Activated naive CD4-positive, alpha-beta T cell treated with anti-CD3 and anti-CD28 coated beads, Interleukin-2, amount 50 U/mL, for 24 hours (primary cell): ENCODE data around the gene GHRHR.

ENCODE experiments used
- H3K27ac Mint-ChIP-seq: one replicate; pipeline ENCODE4 v1.8.0; 2021; ENCODE audit warnings: mild to moderate bottlenecking, mixed read lengths
- H3K27me3 Mint-ChIP-seq: one replicate; pipeline ENCODE4 v1.8.0; 2021; ENCODE audit warnings: mixed read lengths
- H3K36me3 Mint-ChIP-seq: one replicate; pipeline ENCODE4 v1.8.0; 2021; ENCODE audit warnings: mixed read lengths
- H3K4me1 Mint-ChIP-seq: one replicate; pipeline ENCODE4 v1.8.0; 2021; ENCODE audit warnings: mixed read lengths
- H3K4me3 Mint-ChIP-seq: one replicate; pipeline ENCODE4 v1.8.0; 2021; ENCODE audit warnings: mild to moderate bottlenecking, mixed read lengths
- H3K9me3 Mint-ChIP-seq: one replicate; pipeline ENCODE4 v1.8.0; 2021; ENCODE audit warnings: mixed read lengths

Gene GHRHR

DNA sequence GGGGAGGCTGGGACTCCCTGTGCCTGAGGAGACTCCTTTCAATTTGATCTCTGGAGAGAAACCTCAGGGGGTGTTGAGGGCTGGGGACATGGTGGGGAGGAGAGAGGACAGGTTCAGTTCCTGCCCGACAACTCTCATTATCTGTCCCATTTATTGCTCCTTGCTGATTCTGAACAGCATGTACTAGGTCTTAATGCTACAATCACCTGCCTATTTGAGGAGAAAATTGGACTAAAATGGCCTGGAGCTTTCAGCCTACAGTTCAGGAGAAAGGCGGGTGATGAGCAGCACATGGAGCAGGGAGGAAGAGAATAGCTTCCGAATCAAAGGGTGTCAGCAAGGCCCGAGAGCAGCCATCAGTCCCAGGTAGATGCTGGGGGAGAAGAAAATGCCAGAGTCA lies 58.4 kb downstream of the GHRHR start:
- Mint-ChIP-seq H3K36me3 (no peaks in the 10 kb centered on the region), H3K27me3 (no peaks in the 10 kb centered on the region), H3K4me1 (peaks cover 10% of the 10 kb centered on the region), H3K9me3 (no peaks in the 10 kb centered on the region), H3K27ac (no peak overlapping the region), H3K4me3 (no peak overlapping the region)

DNA sequence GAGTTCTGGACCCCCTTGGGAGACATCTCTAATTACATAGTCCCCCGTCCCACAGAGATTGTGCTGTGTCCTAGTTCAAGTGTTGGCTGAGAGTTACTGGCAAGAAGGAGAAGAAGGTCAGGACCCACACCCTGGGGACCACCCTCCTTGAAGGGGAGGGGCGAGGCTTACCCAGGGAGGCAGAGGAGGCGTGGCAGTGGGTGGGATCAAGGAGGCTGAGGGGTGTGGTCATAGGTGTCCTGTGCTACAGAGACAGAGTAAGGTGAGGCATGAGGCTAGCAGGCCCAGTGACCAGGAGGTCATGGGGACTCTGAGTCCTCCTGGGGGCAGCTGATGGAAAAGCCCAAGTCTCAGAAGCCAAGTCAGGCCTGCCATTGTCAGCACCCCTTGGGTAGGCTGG lies 59.0 kb downstream of the GHRHR start:
- Mint-ChIP-seq H3K9me3 (no peaks in the 10 kb centered on the region), H3K36me3 (no peaks in the 10 kb centered on the region), H3K4me1 (peaks cover 10% of the 10 kb centered on the region), H3K27ac (no peak overlapping the region), H3K27me3 (no peaks in the 10 kb centered on the region), H3K4me3 (no peak overlapping the region)

DNA sequence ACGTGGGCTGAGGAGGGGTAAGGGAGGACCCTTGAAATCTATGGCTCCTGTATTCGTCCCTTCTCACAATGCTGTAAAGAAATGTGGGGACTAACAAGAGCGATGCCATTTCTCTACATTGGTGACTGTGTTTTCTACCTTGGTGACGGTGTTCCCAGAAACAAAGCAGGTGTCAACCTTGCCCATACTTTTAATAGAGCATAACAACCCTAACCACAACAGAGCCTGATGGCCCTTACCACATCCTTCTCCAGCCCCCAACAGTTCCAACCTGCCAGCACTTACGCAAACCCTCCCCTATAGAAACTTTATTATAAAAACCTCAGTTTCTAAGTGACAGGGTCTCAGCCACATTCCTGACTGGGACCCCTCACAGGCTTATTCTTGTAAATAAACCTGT lies 60.1 kb downstream of the GHRHR start:
- no peak overlapping the region for H3K27ac Mint-ChIP-seq

DNA sequence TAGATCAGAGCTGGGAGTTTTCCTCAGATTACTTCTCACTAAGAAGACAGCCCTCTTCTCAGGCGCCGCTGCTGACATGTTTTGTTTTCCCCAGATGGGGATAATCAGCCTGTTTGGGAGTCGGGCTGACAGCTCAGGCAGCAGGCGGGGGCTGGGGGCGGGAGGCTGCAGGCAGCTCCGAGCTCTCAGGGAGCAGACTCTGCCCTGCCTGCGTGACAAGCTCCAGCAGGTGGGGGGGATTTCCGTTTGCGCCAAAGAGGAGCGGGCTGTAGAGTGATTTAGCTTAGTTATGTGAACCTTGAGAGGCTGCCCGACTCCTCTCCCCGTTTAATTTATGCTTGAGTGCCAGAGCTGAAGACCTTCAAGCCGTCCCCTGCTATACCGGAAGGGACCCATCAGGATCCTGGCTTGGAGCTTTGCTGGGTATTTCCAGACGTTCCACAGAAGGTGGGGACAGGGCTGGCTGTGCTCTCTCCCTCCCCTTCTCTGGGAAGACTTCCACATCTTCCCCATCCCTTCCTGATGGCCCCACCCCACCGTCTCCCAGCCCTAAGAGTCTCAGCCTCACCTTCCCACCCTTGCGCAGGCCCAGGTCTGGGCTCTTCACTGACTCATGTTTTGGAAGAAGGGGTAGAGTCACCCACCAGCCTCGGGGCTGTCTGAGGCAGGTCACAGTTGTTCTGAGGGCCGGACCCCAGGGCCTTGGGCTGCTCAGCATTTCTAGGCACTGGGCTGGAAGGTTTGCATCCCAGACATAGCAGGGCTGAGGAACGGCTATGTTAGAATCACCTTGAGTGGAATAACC lies 63.6 kb downstream of the GHRHR start:
- H3K27me3 Mint-ChIP-seq: no peaks in the 10 kb centered on the region
- H3K36me3 Mint-ChIP-seq: no peaks in the 10 kb centered on the region
- H3K4me3 Mint-ChIP-seq: no peak overlapping the region
- no peak overlapping the region for H3K27ac Mint-ChIP-seq
- H3K9me3 Mint-ChIP-seq: no peaks in the 10 kb centered on the region
- peaks cover 10% of the 10 kb centered on the region for H3K4me1 Mint-ChIP-seq

More for the DNA sequence above, 60.1 kb downstream of the GHRHR start:
- Mint-ChIP-seq H3K36me3 (no peaks in the 10 kb centered on the region), H3K4me1 (peaks cover 10% of the 10 kb centered on the region), H3K9me3 (no peaks in the 10 kb centered on the region), H3K27me3 (no peaks in the 10 kb centered on the region), H3K4me3 (no peak overlapping the region)

DNA sequence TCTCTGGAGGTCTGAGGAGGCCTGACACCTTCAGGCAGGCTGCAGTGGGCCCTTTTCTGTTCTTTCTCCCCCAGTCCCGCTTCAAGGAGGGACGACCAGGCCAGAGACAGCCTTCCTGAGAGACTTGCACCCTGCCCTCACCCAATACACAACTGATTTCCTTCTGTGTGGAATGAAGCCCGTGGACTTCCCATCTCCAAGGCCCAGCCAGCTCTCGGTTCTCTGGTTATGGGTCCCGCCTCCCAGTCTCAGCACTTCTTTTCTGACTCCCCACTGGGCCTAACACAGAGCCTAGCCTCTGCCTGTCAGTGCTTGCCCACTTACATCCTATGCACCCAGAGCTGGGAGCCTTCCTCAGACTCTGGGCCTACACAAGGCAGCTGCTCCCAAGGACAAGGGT lies 64.3 kb downstream of the GHRHR start:
- Mint-ChIP-seq H3K36me3 (no peaks in the 10 kb centered on the region), H3K4me3 (no peak overlapping the region), H3K27me3 (no peaks in the 10 kb centered on the region), H3K27ac (no peak overlapping the region), H3K9me3 (no peaks in the 10 kb centered on the region), H3K4me1 (peaks cover 10% of the 10 kb centered on the region)

DNA sequence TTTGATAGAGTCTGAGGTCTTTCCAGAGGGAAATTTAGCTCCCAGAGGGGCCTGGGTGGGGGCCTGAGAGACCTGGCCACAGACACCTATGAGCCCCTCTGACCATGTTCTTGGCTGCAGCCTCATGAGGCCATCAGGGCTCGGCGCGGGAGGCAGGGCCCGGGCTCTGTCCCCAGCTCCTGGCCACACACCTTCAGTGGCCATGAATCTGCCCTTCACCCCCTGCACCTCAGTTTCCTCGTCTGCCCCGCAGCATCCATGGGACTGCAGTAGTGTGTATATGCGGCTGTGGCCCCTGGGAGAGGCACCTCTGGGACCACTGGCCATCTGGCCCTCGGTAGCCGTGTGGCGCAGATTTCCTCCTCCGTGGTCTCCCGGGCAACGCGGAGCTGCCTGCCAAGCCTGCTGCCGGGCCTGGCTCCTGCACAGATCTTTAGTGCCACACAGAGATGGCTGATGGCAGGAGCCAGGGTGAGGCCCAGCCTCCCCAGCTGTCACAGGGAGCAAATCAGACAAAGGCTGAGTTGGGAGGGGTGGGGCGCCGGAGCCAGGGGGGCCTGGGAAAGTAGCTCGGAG lies 64.8 kb downstream of the GHRHR start:
- H3K4me1 Mint-ChIP-seq: peaks cover 9% of the 10 kb centered on the region
- H3K4me3 Mint-ChIP-seq: no peak overlapping the region
- no peaks in the 10 kb centered on the region for H3K9me3 Mint-ChIP-seq
- H3K27ac Mint-ChIP-seq: no peak overlapping the region
- no peaks in the 10 kb centered on the region for H3K36me3 Mint-ChIP-seq
- no peaks in the 10 kb centered on the region for H3K27me3 Mint-ChIP-seq
